K562 (cell line): ENCODE results near the gene NUDT15.

Source experiments
- CAMTA2 ChIP-seq: fragments of 250-450 bp; sonication (Bioruptor Pico); conservative IDR thresholded peaks from 2 replicates; pipeline ENCODE4 v1.5.1; 2022
- DPF2 ChIP-seq: fragments of 450-650 bp; IDR thresholded peaks from 2 replicates; pipeline ENCODE4 v1.6.1; 2016
- ETV5 ChIP-seq: sonication (generic); formaldehyde crosslinking; IDR thresholded peaks from 2 replicates; pipeline ENCODE4 v1.4.0; 2020; ENCODE audit warnings: low read depth, mild to moderate bottlenecking, missing genetic modification reagents
- IRF2 ChIP-seq: sonication (generic); formaldehyde crosslinking; IDR thresholded peaks from 2 replicates; pipeline ENCODE4 v1.8.1; 2022; ENCODE audit warnings: mild to moderate bottlenecking, missing genetic modification reagents
- PYGO2 ChIP-seq: fragments of 450-650 bp; IDR thresholded peaks from 2 replicates; pipeline ENCODE4 v1.6.1; 2016; ENCODE audit warnings: mild to moderate bottlenecking, missing genetic modification characterization, moderate library complexity, missing compliant biosample characterization
- SIRT6 ChIP-seq: IDR thresholded peaks from one replicate; pipeline ENCODE4 v1.6.1; 2012; ENCODE audit warnings: low read depth, mild to moderate bottlenecking, control low read depth, inconsistent platforms, low read length, moderate library complexity
- SMC3 ChIP-seq: conservative IDR thresholded peaks from 2 replicates; pipeline ENCODE4 v1.6.1; 2011; ENCODE audit warnings: low read depth, low read length, improper control_type of control experiment; ENCODE audit not compliant: insufficient read depth
- TF ChIP-seq, protein P1 (sequence below): sonication (generic); formaldehyde crosslinking; IDR thresholded peaks from 2 replicates; pipeline ENCODE4 v1.8.0; 2023; ENCODE audit warnings: missing genetic modification reagents, mild to moderate bottlenecking, borderline replicate concordance
- TF ChIP-seq, protein P2 (sequence below), 3 experiments: IDR thresholded peaks in 2 of 3; conservative IDR thresholded peaks in 1 of 3; 2 replicates each; pipeline ENCODE4 v1.5.1; 2011 to 2012; ENCODE audit warnings: low read length in 3 of 3, mild to moderate bottlenecking in 3 of 3, control low read depth in 2 of 3, improper control_type of control experiment in 1 of 3, inconsistent platforms in 1 of 3, low read depth in 1 of 3, mixed read lengths in 1 of 3, moderate library complexity in 1 of 3; ENCODE audit not compliant: insufficient read depth in 2 of 3
- TF ChIP-seq, protein P3 (sequence below): fragments of 450-650 bp; formaldehyde crosslinking; IDR thresholded peaks from 2 replicates; pipeline ENCODE4 v1.4.0; 2020; ENCODE audit warnings: mild to moderate bottlenecking, moderate library complexity
- TF ChIP-seq, protein P4 (sequence below): sonication (generic); formaldehyde crosslinking; IDR thresholded peaks from 2 replicates; pipeline ENCODE4 v1.8.1; 2023; ENCODE audit warnings: mild to moderate bottlenecking, missing genetic modification reagents
- TF ChIP-seq, protein P5 (sequence below): sonication (generic); formaldehyde crosslinking; IDR thresholded peaks from 2 replicates; pipeline ENCODE4 v1.8.1; 2022; ENCODE audit warnings: missing genetic modification reagents

DNA sequence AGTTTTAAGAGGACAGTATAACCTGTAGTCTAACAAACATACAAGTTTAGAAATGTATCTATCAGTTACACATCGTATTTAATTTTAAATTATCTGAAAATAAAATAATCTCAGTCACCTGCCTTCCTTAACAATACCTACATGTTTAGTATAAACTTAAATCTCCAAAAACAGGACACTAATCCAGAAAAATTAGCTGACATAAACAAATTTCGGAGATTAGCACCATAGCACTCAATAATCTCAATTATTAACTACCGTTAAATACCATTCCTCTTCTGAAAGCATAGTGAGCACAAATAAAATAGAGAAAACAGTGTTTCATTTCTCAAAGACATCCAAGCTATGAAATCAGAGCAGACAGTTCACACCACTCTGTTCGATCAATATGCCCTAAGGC lies 44.2 kb downstream of the NUDT15 start:
- TF ChIP-seq CAMTA2 (CRISPR knock-in tag) (no peak), SIRT6 (no peak), ETV5 (CRISPR knock-in tag) (no peak), PYGO2 (no peak), IRF2 (no peak), SMC3 (no peak), DPF2 (no peak)
- TF ChIP-seq, protein P1, sequence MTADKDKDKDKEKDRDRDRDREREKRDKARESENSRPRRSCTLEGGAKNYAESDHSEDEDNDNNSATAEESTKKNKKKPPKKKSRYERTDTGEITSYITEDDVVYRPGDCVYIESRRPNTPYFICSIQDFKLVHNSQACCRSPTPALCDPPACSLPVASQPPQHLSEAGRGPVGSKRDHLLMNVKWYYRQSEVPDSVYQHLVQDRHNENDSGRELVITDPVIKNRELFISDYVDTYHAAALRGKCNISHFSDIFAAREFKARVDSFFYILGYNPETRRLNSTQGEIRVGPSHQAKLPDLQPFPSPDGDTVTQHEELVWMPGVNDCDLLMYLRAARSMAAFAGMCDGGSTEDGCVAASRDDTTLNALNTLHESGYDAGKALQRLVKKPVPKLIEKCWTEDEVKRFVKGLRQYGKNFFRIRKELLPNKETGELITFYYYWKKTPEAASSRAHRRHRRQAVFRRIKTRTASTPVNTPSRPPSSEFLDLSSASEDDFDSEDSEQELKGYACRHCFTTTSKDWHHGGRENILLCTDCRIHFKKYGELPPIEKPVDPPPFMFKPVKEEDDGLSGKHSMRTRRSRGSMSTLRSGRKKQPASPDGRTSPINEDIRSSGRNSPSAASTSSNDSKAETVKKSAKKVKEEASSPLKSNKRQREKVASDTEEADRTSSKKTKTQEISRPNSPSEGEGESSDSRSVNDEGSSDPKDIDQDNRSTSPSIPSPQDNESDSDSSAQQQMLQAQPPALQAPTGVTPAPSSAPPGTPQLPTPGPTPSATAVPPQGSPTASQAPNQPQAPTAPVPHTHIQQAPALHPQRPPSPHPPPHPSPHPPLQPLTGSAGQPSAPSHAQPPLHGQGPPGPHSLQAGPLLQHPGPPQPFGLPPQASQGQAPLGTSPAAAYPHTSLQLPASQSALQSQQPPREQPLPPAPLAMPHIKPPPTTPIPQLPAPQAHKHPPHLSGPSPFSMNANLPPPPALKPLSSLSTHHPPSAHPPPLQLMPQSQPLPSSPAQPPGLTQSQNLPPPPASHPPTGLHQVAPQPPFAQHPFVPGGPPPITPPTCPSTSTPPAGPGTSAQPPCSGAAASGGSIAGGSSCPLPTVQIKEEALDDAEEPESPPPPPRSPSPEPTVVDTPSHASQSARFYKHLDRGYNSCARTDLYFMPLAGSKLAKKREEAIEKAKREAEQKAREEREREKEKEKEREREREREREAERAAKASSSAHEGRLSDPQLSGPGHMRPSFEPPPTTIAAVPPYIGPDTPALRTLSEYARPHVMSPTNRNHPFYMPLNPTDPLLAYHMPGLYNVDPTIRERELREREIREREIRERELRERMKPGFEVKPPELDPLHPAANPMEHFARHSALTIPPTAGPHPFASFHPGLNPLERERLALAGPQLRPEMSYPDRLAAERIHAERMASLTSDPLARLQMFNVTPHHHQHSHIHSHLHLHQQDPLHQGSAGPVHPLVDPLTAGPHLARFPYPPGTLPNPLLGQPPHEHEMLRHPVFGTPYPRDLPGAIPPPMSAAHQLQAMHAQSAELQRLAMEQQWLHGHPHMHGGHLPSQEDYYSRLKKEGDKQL (CRISPR knock-in tag), result no peak
- TF ChIP-seq, protein P2, sequence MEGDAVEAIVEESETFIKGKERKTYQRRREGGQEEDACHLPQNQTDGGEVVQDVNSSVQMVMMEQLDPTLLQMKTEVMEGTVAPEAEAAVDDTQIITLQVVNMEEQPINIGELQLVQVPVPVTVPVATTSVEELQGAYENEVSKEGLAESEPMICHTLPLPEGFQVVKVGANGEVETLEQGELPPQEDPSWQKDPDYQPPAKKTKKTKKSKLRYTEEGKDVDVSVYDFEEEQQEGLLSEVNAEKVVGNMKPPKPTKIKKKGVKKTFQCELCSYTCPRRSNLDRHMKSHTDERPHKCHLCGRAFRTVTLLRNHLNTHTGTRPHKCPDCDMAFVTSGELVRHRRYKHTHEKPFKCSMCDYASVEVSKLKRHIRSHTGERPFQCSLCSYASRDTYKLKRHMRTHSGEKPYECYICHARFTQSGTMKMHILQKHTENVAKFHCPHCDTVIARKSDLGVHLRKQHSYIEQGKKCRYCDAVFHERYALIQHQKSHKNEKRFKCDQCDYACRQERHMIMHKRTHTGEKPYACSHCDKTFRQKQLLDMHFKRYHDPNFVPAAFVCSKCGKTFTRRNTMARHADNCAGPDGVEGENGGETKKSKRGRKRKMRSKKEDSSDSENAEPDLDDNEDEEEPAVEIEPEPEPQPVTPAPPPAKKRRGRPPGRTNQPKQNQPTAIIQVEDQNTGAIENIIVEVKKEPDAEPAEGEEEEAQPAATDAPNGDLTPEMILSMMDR (IDR thresholded peaks at IDR 0.05 in 2 of 3, conservative IDR thresholded peaks at IDR 0.05 in 1 of 3; ENCODE audit: insufficient read depth in 2 of 3, low read depth in 1 of 3, low read length in 3 of 3), result no peak
- TF ChIP-seq, protein P3, sequence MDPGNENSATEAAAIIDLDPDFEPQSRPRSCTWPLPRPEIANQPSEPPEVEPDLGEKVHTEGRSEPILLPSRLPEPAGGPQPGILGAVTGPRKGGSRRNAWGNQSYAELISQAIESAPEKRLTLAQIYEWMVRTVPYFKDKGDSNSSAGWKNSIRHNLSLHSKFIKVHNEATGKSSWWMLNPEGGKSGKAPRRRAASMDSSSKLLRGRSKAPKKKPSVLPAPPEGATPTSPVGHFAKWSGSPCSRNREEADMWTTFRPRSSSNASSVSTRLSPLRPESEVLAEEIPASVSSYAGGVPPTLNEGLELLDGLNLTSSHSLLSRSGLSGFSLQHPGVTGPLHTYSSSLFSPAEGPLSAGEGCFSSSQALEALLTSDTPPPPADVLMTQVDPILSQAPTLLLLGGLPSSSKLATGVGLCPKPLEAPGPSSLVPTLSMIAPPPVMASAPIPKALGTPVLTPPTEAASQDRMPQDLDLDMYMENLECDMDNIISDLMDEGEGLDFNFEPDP (CRISPR knock-in tag), result no peak
- TF ChIP-seq, protein P4, sequence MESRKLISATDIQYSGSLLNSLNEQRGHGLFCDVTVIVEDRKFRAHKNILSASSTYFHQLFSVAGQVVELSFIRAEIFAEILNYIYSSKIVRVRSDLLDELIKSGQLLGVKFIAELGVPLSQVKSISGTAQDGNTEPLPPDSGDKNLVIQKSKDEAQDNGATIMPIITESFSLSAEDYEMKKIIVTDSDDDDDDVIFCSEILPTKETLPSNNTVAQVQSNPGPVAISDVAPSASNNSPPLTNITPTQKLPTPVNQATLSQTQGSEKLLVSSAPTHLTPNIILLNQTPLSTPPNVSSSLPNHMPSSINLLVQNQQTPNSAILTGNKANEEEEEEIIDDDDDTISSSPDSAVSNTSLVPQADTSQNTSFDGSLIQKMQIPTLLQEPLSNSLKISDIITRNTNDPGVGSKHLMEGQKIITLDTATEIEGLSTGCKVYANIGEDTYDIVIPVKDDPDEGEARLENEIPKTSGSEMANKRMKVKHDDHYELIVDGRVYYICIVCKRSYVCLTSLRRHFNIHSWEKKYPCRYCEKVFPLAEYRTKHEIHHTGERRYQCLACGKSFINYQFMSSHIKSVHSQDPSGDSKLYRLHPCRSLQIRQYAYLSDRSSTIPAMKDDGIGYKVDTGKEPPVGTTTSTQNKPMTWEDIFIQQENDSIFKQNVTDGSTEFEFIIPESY (CRISPR knock-in tag), result no peak
- TF ChIP-seq, protein P5, sequence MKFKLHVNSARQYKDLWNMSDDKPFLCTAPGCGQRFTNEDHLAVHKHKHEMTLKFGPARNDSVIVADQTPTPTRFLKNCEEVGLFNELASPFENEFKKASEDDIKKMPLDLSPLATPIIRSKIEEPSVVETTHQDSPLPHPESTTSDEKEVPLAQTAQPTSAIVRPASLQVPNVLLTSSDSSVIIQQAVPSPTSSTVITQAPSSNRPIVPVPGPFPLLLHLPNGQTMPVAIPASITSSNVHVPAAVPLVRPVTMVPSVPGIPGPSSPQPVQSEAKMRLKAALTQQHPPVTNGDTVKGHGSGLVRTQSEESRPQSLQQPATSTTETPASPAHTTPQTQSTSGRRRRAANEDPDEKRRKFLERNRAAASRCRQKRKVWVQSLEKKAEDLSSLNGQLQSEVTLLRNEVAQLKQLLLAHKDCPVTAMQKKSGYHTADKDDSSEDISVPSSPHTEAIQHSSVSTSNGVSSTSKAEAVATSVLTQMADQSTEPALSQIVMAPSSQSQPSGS (CRISPR knock-in tag), result no peak
